GM23338 (cell line): Measurements from ENCODE around the gene PPP1R37. TPM values are rescaled to one million over a fixed set of nuclear protein-coding genes. Genes with fewer than 3 reads are reported as not detected.

Experiments
- ATAC-seq: fragments of 200-7000 bp; cut with Tn5 transposase; 3 replicates; pipeline ENCODE4 v1.9.1; 2020
- DNase-seq: peaks from one replicate; pipeline ENCODE4 v3.0.0-alpha.2; 2015; ENCODE audit warnings: low spot score
- H2AFZ ChIP-seq: fragments of 200-600 bp; sonication (generic); 2 replicates; pipeline ENCODE4 v1.8.0; 2016; ENCODE audit warnings: antibody characterized with exemption, mild to moderate bottlenecking, moderate library complexity
- H3F3A ChIP-seq: fragments of 200-600 bp; sonication (generic); replicated peaks from 2 replicates; pipeline ENCODE4 v1.8.0; 2017; ENCODE audit warnings: antibody characterized with exemption, mixed run types, low read depth
- H3K27ac ChIP-seq: fragments of 200-600 bp; sonication (generic); 2 replicates; pipeline ENCODE4 v1.6.1; 2016; ENCODE audit warnings: low read depth
- H3K27me3 ChIP-seq: fragments of 200-600 bp; sonication (generic); 2 replicates; pipeline ENCODE4 v1.8.0; 2016; ENCODE audit warnings: mild to moderate bottlenecking, mixed run types, moderate library complexity; ENCODE audit not compliant: insufficient read depth
- H3K36me3 ChIP-seq: fragments of 200-600 bp; sonication (generic); 2 replicates; pipeline ENCODE4 v1.8.0; 2016; ENCODE audit warnings: mild to moderate bottlenecking; ENCODE audit not compliant: insufficient read depth
- H3K4me1 ChIP-seq: fragments of 200-600 bp; sonication (generic); 2 replicates; pipeline ENCODE4 v1.8.0; 2016; ENCODE audit warnings: mild to moderate bottlenecking, moderate library complexity; ENCODE audit not compliant: insufficient read depth
- H3K4me2 ChIP-seq: fragments of 200-600 bp; sonication (generic); 2 replicates; pipeline ENCODE4 v1.7.1; 2017; ENCODE audit warnings: mixed run types
- H3K4me3 ChIP-seq: fragments of 200-600 bp; sonication (generic); 2 replicates; pipeline ENCODE4 v1.6.1; 2016; ENCODE audit warnings: mixed run types
- H3K79me2 ChIP-seq: fragments of 200-600 bp; sonication (generic); replicated peaks from 2 replicates; pipeline ENCODE4 v1.8.0; 2017; ENCODE audit warnings: mild to moderate bottlenecking; ENCODE audit not compliant: insufficient read depth
- H3K9me2 ChIP-seq: fragments of 200-600 bp; sonication (generic); 2 replicates; pipeline ENCODE4 v1.8.0; 2017; ENCODE audit not compliant: insufficient read depth
- H4K20me1 ChIP-seq: fragments of 200-600 bp; sonication (generic); replicated peaks from 2 replicates; pipeline ENCODE4 v1.8.0; 2017; ENCODE audit warnings: mild to moderate bottlenecking; ENCODE audit not compliant: insufficient read depth
- H3K27ac Mint-ChIP-seq: 2 replicates; pipeline ENCODE4 v1.8.0; 2020; ENCODE audit warnings: inconsistent platforms, mild to moderate bottlenecking, moderate library complexity, mixed read lengths
- H3K27me3 Mint-ChIP-seq: 3 replicates; pipeline ENCODE4 v1.8.0; 2022; ENCODE audit warnings: low read depth, mild to moderate bottlenecking, moderate library complexity, mixed read lengths, inconsistent platforms; ENCODE audit not compliant: insufficient read depth, poor library complexity
- H3K36me3 Mint-ChIP-seq: 3 replicates; pipeline ENCODE4 v1.8.0; 2021; ENCODE audit warnings: low read depth, mild to moderate bottlenecking, inconsistent platforms, moderate library complexity, mixed read lengths
- H3K4me1 Mint-ChIP-seq: 3 replicates; pipeline ENCODE4 v1.8.0; 2020; ENCODE audit warnings: mild to moderate bottlenecking, inconsistent platforms, mixed read lengths
- H3K4me3 Mint-ChIP-seq: 3 replicates; pipeline ENCODE4 v1.8.0; 2021; ENCODE audit warnings: moderate library complexity, mild to moderate bottlenecking, inconsistent platforms, mixed read lengths
- H3K9me3 Mint-ChIP-seq: 3 replicates; pipeline ENCODE4 v1.8.0; 2020; ENCODE audit warnings: moderate library complexity, mild to moderate bottlenecking, inconsistent platforms, mixed read lengths
- CTCF ChIP-seq, 2 experiments: fragments of 200-600 bp in 1 of 2; sonication (generic) in 1 of 2; conservative IDR thresholded peaks; 2 replicates each; pipeline versions ENCODE4 v1.5.1 to v1.6.1; 2016 to 2017; ENCODE audit warnings: antibody characterized with exemption in 2 of 2, low read depth in 2 of 2, mild to moderate bottlenecking in 2 of 2, moderate library complexity in 1 of 2
- EZH2 ChIP-seq: fragments of 200-600 bp; sonication (generic); IDR thresholded peaks from one replicate; pipeline ENCODE4 v1.8.0; 2017; ENCODE audit warnings: antibody characterized with exemption, mild to moderate bottlenecking, low read depth; ENCODE audit not compliant: unreplicated experiment
- EZH2phosphoT487 ChIP-seq: fragments of 200-600 bp; sonication (generic); IDR thresholded peaks from one replicate; pipeline ENCODE4 v1.8.1; 2018; ENCODE audit warnings: antibody characterized with exemption; ENCODE audit not compliant: unreplicated experiment
- NANOG ChIP-seq: IDR thresholded peaks from 2 replicates; pipeline ENCODE4 v1.6.1; 2016; ENCODE audit warnings: antibody characterized with exemption, borderline replicate concordance
- REST ChIP-seq: IDR thresholded peaks from one replicate; pipeline ENCODE4 v1.6.1; 2018; ENCODE audit warnings: antibody characterized with exemption; ENCODE audit not compliant: unreplicated experiment
- ZNF114 ChIP-seq: fragments of 250-450 bp; sonication (Bioruptor Pico); IDR thresholded peaks from 2 replicates; pipeline ENCODE4 v1.5.0; 2020; ENCODE audit warnings: mild to moderate bottlenecking, moderate library complexity
- ZNF331 ChIP-seq: fragments of 250-450 bp; sonication (Bioruptor Pico); IDR thresholded peaks from 2 replicates; pipeline ENCODE4 v1.5.0; 2020; ENCODE audit warnings: low read depth, mild to moderate bottlenecking, moderate library complexity
- polyA plus RNA-seq: library from polyadenylated mRNA; unstranded; fragments of >200 nt; fragmentation: Nextera tagmentation; extraction: Ambion mirVana; gene quantifications from 2 replicates; pipeline ENCODE4 v1.2.1, GENCODE V29; 2016
- total RNA-seq: library from RNA; depleted of rRNA; stranded (reverse); fragments of >200 nt; shearing (Covaris generic); gene quantifications from 2 replicates; pipeline ENCODE4 v1.2.3, GENCODE V29; 2014

Gene PPP1R37
- total and polyA plus RNA-seq, 2 experiments from 2014 or later = 6.9 to 47.2 TPM

GRCh38 chr19:45159210-45159970 lies 66.4 kb downstream of the PPP1R37 start (continued):
- TF ChIP-seq REST (no peak), CTCF (conservative IDR thresholded peaks at IDR 0.05; ENCODE audit: low read depth in 2 of 2) (no peak), EZH2phosphoT487 (no peak)

DNA sequence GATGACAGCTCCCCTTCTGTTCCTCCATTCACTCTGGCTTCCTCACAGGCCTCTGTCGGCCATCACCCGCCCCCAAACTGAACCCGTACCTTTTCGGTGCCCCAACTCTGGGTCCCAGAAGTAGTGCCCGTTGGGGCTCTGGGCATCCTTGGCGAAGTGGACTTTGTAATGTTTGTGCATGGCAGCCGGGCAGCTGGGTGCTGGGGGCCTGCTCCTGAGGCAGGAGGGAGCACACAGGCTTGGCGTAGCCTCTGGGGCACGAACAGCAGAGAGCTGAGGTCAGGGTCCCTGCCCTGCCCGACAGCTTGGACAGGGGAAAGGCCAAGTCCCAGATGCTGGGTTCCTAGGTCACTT lies 67.0 kb downstream of the PPP1R37 start:
- no peak for TF ChIP-seq REST
- no peak for TF ChIP-seq CTCF (conservative IDR thresholded peaks at IDR 0.05; ENCODE audit: low read depth in 2 of 2)
- TF ChIP-seq EZH2 = no peak
- no peak for TF ChIP-seq ZNF331
- TF ChIP-seq ZNF114 = no peak
- TF ChIP-seq NANOG = no peak
- no peak overlapping the region for H3K27ac ChIP-seq
- peaks cover 23% of the 10 kb centered on the region for H3K27me3 Mint-ChIP-seq
- no peaks in the 10 kb centered on the region; the same call in 2 of the 3 replicates for H3K36me3 Mint-ChIP-seq
- no peaks in the 10 kb centered on the region; the same call in 1 of the 2 replicates for H4K20me1 ChIP-seq
- H3K4me3 Mint-ChIP-seq = no peak overlapping the region
- no peaks in the 10 kb centered on the region for H3K9me2 ChIP-seq
- no peak overlapping the region for H3K4me2 ChIP-seq
- no peak for ATAC-seq
- H3K4me3 ChIP-seq = no peak overlapping the region
- no peaks in the 10 kb centered on the region; the same call in 2 of the 3 replicates for H3K9me3 Mint-ChIP-seq
- no peak overlapping the region for H3K27ac Mint-ChIP-seq
- H3K4me1 Mint-ChIP-seq = peaks cover 19% of the 10 kb centered on the region
- DNase-seq = no peak
- H3F3A ChIP-seq = no peaks in the 10 kb centered on the region
- no peaks in the 10 kb centered on the region for H3K79me2 ChIP-seq
- H2AFZ ChIP-seq = no peak overlapping the region
- peaks cover 5% of the 10 kb centered on the region; the same call in 1 of the 2 replicates for H3K27me3 ChIP-seq
- no peaks in the 10 kb centered on the region for H3K36me3 ChIP-seq
- no peaks in the 10 kb centered on the region for H3K4me1 ChIP-seq
